ENCODE results near the gene SERTAD3. TPM values are rescaled to one million over a fixed set of nuclear protein-coding genes. Genes with fewer than 3 reads are reported as not detected.
"Not testable (repeated sequence)": the region's sequence is repeated elsewhere in the genome, so short reads cannot be mapped to it uniquely, and the experiment has no call there.

SERTAD3 gene, protein sequence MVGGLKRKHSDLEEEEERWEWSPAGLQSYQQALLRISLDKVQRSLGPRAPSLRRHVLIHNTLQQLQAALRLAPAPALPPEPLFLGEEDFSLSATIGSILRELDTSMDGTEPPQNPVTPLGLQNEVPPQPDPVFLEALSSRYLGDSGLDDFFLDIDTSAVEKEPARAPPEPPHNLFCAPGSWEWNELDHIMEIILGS
- 1 to 10 TPM; 6.4 to 9.5 (median 6.8) TPM for total RNA-seq

DNA sequence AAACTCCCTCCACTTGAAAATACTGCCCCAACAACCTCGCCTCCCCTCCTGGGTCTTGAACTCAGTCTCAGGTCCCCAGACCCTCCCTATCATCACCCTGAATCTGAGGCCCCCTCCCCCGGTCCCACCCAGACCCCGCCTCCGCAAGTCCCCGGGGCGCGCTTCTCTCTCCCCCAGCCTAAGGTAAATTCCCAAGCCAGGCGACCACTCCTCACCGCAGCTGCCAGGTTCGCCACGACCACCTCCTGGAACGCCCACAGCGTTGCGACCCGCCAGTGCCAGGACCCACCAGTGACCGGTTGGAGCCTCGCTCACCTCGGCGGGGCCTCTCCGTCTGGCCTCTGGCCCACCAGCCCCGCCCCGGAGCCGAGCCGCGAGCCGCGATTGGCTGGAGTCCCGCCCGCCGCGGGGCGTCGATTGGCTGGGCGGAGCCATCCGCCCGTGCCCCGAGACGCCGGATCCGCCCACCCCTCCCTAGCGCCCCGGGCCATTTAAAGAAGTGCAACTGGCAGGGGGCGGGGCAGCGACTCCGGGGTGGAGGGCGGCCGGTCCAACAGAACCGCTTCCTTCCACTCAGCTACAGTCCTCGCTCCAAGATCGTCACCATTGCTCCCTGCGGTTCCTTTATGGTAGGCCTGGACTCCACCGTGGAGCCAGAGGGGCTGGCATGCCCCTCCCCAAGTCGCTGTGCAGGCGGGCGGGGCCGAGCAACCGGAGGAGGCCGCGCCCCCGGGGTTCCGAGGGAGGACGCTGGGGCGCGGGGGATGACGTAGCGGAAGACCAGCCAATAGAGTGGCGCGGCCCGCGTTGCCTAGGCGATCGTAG is at the start of gene SERTAD3:
Gene SERTAD3 (minus strand): TSS at position 336 of the 825 bp plus-strand sequence. CDS start 2,255 bp downstream, outside the sequence.
- Mint-ChIP-seq H3K27me3 (ENCODE audit: low read depth) (no peaks in the 10 kb centered on the region), H3K4me3 (peak within 1 kb of the TSS; percentile 97), H3K4me1 (ENCODE audit: low read depth) (peaks cover 17% of the 10 kb centered on the region), H3K36me3 (ENCODE audit: insufficient read depth) (peaks cover 5% of the 10 kb centered on the region), H3K9me3 (no peaks in the 10 kb centered on the region)
- DNase-seq (peak; percentile 95), ATAC-seq (peak; percentile 77 to 80)

DNA sequence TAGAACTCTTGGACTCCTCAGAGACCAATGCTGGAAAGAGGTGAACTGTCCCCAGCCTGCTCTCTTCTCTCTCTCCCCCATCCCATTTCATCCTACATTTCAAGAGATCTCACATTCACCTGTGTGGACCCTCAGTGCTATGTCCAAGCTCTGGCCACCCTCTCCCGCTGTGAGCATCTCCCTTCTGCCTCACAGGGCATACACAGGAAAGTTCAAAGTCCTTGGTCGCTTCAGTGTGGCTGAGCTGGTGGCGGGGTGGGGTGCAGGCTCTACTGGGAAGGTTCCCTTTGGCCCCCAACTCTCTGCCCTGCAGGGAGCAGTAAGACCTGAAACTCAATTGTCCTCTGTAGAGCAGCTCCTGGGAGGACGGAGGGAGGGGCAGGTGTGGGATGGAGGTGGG is 49.6 kb upstream of the SERTAD3 start:
- ATAC-seq (no peak), DNase-seq (no peak)
- H3K9me3 Mint-ChIP-seq = no peaks in the 10 kb centered on the region
- peaks cover 2% of the 10 kb centered on the region for H3K36me3 Mint-ChIP-seq (ENCODE audit: insufficient read depth)
- H3K4me1 Mint-ChIP-seq (ENCODE audit: low read depth) = no peaks in the 10 kb centered on the region
- H3K4me3 Mint-ChIP-seq = no peak overlapping the region
- peaks cover 20% of the 10 kb centered on the region for H3K27me3 Mint-ChIP-seq (ENCODE audit: low read depth)

DNA sequence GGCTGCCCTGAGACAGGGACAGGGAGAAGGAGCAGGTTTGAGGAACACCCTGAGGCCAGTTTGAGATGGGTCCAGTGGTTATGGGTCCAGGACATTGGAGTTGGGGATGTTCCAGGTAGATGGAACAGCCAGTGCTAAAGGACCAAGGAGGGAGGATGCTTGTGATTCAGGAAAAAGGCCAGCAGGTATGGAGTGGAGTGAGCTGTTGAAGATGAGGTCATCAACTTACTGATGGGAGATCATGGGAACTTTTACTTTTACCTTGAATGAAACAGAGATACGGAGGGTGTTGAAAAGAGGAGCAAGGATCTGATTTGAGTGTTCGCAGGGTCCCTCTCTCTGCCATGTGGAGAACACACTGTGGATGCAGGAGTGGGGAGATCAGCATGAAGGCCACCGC is 48.1 kb upstream of the SERTAD3 start:
- ATAC-seq = no peak
- DNase-seq = no peak
- Mint-ChIP-seq H3K4me3 (no peak overlapping the region), H3K27me3 (ENCODE audit: low read depth) (peaks cover 28% of the 10 kb centered on the region), H3K9me3 (no peaks in the 10 kb centered on the region), H3K4me1 (ENCODE audit: low read depth) (peaks cover 5% of the 10 kb centered on the region), H3K36me3 (ENCODE audit: insufficient read depth) (peaks cover 2% of the 10 kb centered on the region)

DNA sequence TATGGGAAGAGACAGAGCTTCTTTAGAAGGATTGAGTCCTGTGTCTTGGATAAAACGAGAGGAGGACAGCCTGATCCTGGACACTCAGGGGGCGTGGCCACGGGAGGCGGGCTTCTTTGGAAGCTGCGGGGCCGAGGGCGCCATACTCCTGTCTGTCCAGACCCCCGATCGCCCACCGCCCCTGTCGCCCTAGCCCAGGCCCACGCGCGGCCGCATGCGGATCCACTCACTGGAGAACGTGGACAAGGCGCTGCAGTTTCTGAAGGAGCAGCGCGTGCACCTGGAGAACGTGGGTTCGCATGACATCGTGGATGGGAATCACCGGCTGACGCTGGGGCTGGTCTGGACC is 45.7 kb upstream of the SERTAD3 start:
- no peak for ATAC-seq
- Mint-ChIP-seq H3K4me3 (no peak overlapping the region), H3K36me3 (ENCODE audit: insufficient read depth) (peaks cover 2% of the 10 kb centered on the region)

DNA sequence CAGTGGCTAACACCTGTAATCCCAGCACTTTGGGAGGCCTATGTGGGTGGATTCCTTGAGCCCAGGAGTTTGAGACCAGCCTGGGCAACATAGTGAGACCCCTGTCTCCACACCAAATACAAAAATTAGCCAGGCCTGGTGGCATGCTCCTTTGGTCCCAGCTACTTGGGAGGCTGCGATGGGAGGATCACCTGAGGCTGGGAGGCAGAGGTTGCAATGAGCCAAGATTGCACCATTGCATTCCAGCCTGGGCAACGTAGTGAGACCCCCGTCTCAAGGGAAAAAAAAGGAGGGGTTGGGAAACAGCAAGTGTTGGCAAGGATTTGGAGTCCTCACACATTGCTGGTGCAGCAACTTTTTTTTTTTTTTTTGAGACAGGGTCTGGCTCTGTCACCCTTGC is 41.9 kb upstream of the SERTAD3 start:
- H3K4me1 Mint-ChIP-seq (ENCODE audit: low read depth) = peaks cover 5% of the 10 kb centered on the region
- no peaks in the 10 kb centered on the region for H3K9me3 Mint-ChIP-seq
- H3K36me3 Mint-ChIP-seq (ENCODE audit: insufficient read depth) = peaks cover 2% of the 10 kb centered on the region
- ATAC-seq (no peak), DNase-seq (no peak)
- H3K4me3 Mint-ChIP-seq = no peak overlapping the region
- peaks cover 32% of the 10 kb centered on the region for H3K27me3 Mint-ChIP-seq (ENCODE audit: low read depth)

More for the DNA sequence above, 45.7 kb upstream of the SERTAD3 start:
- H3K9me3 Mint-ChIP-seq = no peaks in the 10 kb centered on the region
- H3K4me1 Mint-ChIP-seq (ENCODE audit: low read depth) = peaks cover 5% of the 10 kb centered on the region
- DNase-seq = no peak
- H3K27me3 Mint-ChIP-seq (ENCODE audit: low read depth) = peaks cover 30% of the 10 kb centered on the region

DNA sequence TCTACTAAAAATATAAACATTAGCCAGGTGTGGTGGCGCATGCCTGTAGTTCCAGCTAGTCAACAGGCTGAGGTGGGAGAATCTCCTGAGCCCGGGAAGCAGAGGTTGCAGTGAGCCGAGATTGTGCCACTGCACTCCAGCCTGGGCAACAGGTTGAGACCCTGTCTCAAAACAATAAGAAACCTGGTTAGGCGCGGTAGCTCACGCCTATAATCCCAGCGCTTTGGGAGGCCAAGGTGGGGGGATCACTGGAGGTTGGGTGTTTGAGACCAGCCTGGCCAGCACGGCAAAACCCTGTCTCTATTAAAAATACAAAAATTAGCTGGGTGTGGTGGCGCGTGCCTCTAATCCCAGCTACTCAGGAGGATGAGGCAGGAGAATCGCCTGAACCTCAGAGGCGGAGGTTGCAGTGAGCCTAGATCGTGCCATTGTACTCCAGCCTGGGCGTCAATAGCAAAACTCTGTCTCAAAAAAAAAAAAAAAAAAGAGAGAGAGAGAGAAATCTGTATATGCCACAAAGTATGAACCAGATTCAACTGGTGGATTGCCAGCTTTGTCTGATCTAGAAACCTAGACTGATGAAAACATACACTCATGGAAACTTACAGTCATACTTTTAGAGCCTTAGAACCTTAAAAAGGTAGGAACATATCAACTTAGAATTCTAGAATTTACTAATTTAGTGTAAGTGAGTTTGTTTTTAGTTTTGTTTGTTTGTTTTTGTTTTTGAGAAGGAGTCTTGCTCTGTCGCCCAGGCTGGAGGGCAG is 31.9 kb upstream of the SERTAD3 start:
- ATAC-seq = peak; percentile 58 to 67

DNA sequence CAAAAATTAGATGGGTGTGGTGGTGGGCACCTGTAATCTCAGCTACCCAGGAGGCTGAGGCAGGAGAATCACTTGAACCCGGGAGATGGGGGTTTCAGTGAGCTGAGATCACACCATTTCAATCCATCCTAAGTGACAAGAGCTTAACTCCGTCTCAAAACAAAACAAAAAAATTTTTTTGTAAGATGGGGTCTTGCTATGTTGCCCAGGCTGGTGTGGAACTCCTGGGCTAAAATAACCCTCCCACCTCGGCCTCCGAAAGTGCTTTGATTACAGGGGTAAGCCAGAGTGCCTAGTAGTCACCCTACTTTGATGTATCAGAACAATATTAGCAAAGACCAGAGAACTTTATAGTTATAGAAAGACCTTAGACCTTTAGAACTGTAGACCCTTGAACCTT is 30.6 kb upstream of the SERTAD3 start:
- Mint-ChIP-seq H3K9me3 (no peaks in the 10 kb centered on the region), H3K4me1 (ENCODE audit: low read depth) (no peaks in the 10 kb centered on the region), H3K27me3 (ENCODE audit: low read depth) (peaks cover 2% of the 10 kb centered on the region), H3K36me3 (ENCODE audit: insufficient read depth) (no peaks in the 10 kb centered on the region), H3K4me3 (no peak overlapping the region)
- DNase-seq = no peak
- ATAC-seq = no peak

More for the DNA sequence above, 31.9 kb upstream of the SERTAD3 start:
- not testable (repeated sequence) for H3K36me3 Mint-ChIP-seq (ENCODE audit: insufficient read depth); H3K9me3 Mint-ChIP-seq; H3K4me1 Mint-ChIP-seq (ENCODE audit: low read depth); H3K27me3 Mint-ChIP-seq (ENCODE audit: low read depth); DNase-seq; H3K4me3 Mint-ChIP-seq

DNA sequence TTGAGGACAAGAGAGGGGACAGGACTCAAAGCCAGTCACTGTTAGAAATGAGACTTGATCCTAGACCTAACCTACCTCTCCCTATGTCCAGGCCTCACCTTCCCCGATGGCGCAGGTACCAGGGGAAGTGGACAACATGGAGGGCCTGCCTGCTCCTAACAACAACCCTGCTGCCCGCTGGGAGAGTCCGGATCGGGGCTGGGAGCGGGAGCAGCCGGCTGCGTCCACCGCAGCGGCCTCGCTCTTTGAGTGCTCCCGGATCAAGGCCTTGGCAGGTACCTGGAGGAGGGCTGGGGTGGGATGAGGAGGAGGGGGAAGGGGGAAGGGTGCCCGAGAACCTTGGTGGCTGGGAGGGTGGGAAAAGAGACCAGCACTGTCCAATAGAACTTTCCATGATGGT is 28.4 kb upstream of the SERTAD3 start:
- no peaks in the 10 kb centered on the region for H3K9me3 Mint-ChIP-seq
- DNase-seq (no peak), ATAC-seq (no peak)
- no peak overlapping the region for H3K4me3 Mint-ChIP-seq
- H3K27me3 Mint-ChIP-seq (ENCODE audit: low read depth) = peaks cover 7% of the 10 kb centered on the region
- no peaks in the 10 kb centered on the region for H3K36me3 Mint-ChIP-seq (ENCODE audit: insufficient read depth)
- no peaks in the 10 kb centered on the region for H3K4me1 Mint-ChIP-seq (ENCODE audit: low read depth)

DNA sequence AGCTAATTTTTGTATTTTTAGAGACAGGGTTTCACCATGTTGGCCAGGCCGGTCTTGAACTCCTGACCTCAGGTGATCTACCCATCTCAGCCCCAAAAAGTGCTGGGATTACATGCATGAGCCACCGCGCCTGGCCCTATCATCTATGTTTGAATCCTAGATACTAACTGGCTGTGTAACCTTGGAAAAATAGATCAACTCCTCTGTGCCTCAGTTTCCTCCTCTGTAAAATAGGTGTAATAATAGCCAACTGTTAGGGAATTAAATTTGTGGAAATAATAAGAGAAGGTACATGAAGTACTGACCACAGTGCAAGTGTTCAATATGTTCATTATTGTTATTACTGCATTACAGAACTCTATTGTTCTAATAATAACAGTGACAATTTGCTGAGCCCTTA is 27.0 kb upstream of the SERTAD3 start:
- H3K27me3 Mint-ChIP-seq (ENCODE audit: low read depth) = peaks cover 14% of the 10 kb centered on the region
- H3K36me3 Mint-ChIP-seq (ENCODE audit: insufficient read depth) = peaks cover 4% of the 10 kb centered on the region

DNA sequence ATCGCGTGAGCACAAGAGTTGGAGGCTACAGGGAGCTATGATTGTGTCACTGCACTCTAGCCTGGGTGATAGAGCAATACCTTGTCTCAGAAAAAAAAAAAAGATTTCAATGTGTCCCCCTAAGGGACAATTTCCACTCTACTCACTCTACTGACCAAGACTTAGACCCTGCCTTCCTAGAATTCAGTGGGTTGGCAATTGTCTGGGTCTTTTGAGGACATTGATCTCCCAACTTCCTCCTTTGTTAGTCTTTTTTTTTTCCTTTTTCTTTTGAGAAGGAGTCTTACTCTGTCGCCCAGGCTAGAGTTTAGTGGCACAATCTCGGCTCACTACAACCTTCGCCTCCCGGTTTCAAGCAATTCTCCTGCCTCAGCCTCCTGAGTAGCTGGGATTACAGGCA is 24.9 kb upstream of the SERTAD3 start:
- H3K9me3 Mint-ChIP-seq = no peaks in the 10 kb centered on the region
- peaks cover 23% of the 10 kb centered on the region for H3K4me1 Mint-ChIP-seq (ENCODE audit: low read depth)
- H3K36me3 Mint-ChIP-seq (ENCODE audit: insufficient read depth) = peaks cover 4% of the 10 kb centered on the region
- DNase-seq (no peak), ATAC-seq (no peak)
- no peak overlapping the region for H3K4me3 Mint-ChIP-seq
- H3K27me3 Mint-ChIP-seq (ENCODE audit: low read depth) = peaks cover 14% of the 10 kb centered on the region

More for the DNA sequence above, 27.0 kb upstream of the SERTAD3 start:
- ATAC-seq (no peak), DNase-seq (no peak)
- H3K4me3 Mint-ChIP-seq = no peak overlapping the region
- H3K9me3 Mint-ChIP-seq = no peaks in the 10 kb centered on the region
- peaks cover 7% of the 10 kb centered on the region for H3K4me1 Mint-ChIP-seq (ENCODE audit: low read depth)

DNA sequence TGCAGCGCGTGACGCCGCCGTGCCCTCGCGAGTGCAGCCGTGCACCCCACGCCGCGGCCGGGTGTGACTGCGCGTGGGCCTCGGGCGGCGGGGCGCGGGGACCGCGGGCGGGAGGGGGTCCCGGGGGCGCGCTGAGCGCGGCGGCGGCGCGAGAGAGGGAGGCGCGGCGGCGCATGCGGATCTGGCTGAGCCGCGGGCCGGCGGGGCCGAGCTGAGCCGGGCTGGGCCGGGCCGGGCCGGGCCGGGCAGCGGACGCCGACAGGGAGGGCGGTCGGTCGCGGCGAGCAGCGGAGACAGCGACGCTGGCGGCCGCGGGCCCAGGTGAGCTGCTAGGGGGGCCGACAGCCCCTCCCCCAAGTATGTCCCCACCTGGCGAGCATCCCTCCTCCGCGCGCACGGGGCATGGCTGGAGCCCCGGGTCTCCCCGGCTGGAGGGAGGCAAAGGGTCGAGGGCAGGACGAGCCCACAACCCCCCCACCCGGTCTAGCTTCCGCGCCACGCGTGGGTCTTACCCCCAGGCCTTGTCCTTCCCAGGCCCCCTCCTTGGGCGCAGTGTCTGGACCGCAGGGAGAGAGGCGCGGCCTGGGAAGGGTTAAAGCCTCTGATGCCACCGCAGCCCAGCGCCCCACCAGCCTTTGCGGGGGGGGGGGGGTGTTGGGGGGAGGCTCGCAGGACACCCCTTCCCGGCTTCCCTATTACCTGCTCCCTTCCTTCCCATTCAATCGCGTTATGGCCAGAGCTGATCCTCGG is 23.0 kb upstream of the SERTAD3 start, which contains the start of gene SPTBN4:
Gene SPTBN4 (plus strand): TSS at position 17 of the 750 bp plus-strand sequence. CDS start 5,621 bp downstream, outside the sequence.
- H3K36me3 Mint-ChIP-seq (ENCODE audit: insufficient read depth) = peaks cover 4% of the 10 kb centered on the region
- DNase-seq = no peak
- no peaks in the 10 kb centered on the region for H3K9me3 Mint-ChIP-seq
- H3K4me3 Mint-ChIP-seq = peak within 1 kb of the TSS; percentile 88
- peaks cover 14% of the 10 kb centered on the region for H3K27me3 Mint-ChIP-seq (ENCODE audit: low read depth)
- no peak for ATAC-seq
- H3K4me1 Mint-ChIP-seq (ENCODE audit: low read depth) = peaks cover 25% of the 10 kb centered on the region

DNA sequence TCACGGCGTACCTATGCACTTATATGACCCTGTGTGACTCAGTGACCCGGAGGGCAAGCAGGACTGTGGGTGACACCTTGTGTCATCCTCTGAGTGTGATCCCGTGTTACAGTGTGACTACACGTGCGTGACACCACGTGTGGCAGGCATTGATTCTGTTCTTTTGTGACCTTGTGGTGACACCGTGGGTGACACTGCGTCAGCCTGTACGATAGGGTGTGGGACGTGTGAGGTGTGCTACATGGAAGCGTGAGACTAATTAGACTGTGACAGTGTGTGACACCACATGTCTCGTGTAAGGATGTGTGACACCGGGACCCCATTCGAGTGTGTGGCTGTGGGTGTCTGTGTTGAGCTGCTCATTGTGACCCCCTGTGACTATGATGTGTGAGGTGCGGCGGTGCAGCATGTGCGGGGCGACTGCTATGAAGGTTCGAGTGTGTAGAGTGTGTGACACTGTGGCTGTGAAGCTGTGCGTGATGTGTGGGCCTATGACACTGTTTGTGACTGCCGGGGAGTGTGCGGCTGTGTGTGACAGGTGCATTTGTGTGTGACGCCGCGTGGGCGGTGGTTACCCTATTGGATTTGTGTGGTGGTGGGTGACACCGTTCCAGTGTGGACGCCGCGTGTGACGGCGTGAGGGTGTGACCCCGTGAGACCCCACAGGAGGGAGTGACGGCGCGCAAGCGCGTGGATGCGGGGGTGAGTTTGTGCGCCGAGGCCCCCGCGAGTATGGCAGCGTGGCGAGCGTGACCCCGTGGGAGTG is 22.3 kb upstream of the SERTAD3 start:
- Mint-ChIP-seq H3K9me3 (no peaks in the 10 kb centered on the region), H3K4me3 (peak overlapping the region; percentile 88), H3K36me3 (ENCODE audit: insufficient read depth) (peaks cover 4% of the 10 kb centered on the region), H3K4me1 (ENCODE audit: low read depth) (peaks cover 25% of the 10 kb centered on the region), H3K27me3 (ENCODE audit: low read depth) (peaks cover 14% of the 10 kb centered on the region)
- ATAC-seq (peak; percentile 79 to 80), DNase-seq (peak; percentile 72)

DNA sequence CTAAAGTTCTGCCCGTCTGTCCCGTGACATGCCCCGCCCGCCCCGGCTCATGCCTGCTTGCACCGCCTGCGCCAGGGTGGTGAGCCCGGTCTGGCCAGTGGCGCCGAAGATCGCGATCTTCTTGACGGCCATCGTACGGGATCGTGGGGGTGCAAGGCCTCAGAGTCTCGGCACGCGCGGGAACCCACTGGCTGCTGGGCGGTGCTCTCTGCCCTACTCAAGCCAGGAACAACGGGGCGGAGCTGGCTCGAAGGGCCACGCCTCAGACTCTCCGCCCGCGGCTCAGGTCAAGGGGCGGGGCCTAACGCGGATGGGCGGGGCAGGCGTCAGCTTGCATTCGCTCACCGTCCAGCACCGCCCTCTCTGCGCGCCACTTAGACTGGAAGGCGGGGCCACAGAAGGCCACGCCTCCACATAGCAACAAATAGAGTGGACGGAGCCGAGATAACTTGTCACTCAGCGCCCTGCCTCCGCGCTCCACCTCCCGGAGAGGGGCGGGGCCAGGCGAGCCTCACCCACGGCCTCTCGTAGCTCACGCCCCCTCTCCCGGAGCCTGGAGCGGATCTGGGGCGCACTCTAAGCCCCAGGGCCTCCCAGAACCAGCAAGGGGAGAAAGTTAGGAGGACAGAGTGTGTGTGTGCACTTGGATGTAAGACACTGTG is 21.6 kb upstream of the SERTAD3 start, which contains the start of gene BLVRB:
Gene BLVRB (minus strand): TSS at position 189 of the 662 bp plus-strand sequence. CDS start 57 bp downstream, at position 132.
- Mint-ChIP-seq H3K9me3 (no peaks in the 10 kb centered on the region), H3K4me3 (peak within 1 kb of the TSS; percentile 88), H3K36me3 (ENCODE audit: insufficient read depth) (peaks cover 4% of the 10 kb centered on the region), H3K27me3 (ENCODE audit: low read depth) (peaks cover 14% of the 10 kb centered on the region), H3K4me1 (ENCODE audit: low read depth) (peaks cover 25% of the 10 kb centered on the region)
- peak; percentile 82 to 83 for ATAC-seq
- DNase-seq = peak; percentile 100

Measured in activated T-cell treated with anti-CD3 and anti-CD28 coated beads, Interleukin-2, amount 50 U/mL, for 4 hours (primary cell).